NCI-H446 treated with DMSO at 0.1 percent for 48 hours (cell line): ENCODE results near the gene OLIG1.

Experiments used
- DNase-seq: peaks from one replicate; lab custom pipeline; 2025; lab: John Stamatoyannopoulos, UW

The OLIG1 gene

DNA sequence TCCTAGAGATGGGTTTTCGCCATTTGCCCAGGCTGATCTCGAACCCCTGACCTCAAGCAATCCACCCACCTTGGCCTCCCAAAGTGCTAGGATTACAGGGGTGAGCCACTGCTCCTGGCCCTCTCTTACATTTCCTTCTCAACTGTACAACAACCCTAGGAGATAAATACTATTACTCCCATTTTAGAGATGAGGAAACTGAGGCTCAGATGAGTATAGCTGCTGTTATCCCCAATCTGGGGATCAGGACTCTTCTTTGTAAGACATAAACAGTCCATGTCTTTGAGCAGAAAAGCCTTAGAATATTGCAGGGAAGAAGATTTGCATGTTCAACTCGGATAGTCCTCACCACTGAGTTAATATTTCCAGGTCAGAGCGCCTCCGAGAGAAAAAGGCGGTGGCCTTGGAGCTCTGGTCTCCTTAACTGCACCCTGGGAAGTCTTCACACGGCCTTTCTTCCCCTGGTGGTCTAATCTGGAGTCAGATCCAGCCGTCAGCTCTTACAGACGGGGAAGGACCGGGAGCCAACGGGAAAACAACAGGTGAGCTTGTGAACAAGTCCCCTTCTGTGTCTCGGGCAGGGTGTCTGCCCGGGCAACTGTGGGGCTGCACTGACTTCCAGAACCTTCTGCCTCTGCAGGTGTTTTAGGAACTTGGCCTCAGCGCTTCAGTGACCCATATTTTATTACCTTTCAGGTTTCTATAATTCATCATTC, 5.9 kb upstream of the OLIG1 start:
- DNase-seq, result no peak

DNA sequence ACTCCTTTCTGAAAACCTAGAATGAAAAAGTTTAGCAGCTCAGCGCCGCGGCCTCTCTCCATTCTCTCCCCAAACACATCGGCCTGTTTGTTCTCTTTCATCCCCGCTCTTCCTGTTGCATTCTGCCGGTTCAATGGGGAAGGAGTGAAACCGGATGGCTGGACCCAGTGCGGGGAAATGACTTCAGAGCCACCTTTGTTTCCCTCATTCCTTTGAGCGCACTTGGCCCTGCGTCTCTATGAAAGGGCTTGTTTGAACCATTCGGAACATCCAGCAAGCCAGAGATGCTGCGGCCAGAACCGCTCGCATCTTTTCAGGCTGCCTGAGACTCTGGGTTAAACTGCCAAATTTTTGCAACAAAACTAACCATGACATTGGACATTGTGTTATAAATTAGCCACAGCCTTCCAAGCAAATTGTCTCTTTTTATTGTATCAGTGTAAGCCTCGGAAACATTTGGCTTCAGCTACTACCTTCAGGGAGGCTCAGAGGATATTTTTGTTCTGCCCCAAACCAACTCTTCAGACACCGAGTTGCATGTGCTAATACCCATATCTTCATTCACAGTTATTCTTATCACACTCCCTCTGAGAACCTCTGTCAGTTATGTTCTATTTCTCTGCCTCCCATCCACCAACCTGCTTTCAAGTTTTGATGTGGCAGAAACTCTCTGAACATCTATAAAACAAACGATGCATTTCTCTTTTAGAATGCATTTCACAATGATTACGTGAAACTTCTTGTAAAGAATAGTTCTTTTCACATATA, 5.1 kb upstream of the OLIG1 start:
- DNase-seq, result no peak

DNA sequence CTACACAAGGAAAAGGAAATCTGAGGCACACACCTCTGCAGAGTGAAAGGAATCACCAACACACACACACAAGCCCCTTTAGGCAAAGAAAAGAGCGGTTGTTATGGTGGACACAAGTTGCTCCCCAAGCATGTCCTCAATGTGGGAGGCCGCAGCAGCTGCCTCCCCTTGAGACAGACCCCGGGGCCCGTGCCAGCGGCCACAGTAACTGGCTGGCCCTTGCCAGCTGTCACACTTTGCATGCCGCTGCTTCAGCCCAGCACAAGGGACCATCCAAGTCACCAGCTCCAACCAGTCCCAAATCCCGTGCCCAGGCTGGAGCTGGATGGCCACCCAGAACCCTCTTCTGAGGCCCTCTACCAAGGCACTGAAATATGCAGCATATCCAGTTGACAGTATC, 2.9 kb upstream of the OLIG1 start:
- no peak for DNase-seq

DNA sequence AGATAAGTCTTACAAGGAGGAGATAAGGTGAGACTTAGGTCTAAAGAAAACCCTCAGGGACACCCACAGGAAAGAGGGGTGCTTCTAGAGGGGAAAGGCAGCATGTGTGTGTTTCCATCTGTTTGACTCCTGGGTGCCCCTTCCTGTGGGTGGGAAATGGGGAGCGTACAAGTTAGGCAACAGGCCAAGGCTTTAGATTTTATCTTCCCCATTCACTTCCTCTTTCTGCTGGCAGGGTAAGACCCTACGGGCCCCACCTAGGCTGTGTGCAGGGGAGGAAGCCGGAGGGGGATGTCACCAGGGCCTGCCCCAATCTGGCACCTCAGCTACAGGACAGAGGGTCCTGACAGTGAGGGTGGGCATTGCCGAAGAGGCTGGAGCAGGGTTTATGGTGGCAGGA, 2.5 kb upstream of the OLIG1 start:
- no peak for DNase-seq

DNA sequence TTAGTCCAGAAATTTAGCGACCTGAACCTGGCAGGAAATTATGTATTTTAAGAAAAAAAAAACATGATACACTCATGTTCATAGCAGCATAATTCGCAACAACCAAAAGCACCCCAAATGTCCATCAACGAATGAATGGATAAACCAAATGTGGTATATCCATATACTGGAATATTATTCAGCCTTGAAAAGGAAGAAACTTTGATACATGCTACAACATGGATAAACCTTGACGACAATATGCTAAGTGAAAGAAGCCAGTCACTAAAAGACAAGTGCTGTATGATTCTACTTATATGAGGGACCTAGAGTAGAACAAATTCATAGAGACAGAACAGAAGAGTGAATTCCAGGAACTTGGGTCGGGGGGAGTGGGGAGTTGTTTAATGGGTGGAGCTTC, 698 bp upstream of the OLIG1 start:
- DNase-seq, result no peak

DNA sequence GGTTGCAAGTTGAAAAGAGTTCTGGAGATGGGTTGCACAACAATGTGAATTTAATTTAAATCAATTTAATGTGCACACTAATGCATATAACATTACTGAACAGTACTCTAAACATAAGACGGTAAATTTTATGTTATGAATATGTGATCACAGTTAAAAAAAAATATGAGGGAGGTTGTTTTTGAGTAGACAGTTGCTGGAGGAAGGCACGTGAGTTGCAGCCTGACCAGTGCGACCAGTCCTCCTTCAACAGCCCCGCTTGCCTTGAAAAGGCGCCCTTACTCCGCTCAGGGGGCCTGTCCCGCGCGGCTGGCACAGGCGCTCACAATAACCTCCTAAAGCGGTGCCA, 322 bp upstream of the OLIG1 start:
- DNase-seq, result no peak

DNA sequence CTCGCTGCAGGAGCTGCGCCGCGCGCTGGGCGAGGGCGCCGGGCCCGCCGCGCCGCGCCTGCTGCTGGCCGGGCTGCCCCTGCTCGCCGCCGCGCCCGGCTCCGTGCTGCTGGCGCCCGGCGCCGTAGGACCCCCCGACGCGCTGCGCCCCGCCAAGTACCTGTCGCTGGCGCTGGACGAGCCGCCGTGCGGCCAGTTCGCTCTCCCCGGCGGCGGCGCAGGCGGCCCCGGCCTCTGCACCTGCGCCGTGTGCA, 730 bp downstream of the OLIG1 start:
- no peak for DNase-seq

DNA sequence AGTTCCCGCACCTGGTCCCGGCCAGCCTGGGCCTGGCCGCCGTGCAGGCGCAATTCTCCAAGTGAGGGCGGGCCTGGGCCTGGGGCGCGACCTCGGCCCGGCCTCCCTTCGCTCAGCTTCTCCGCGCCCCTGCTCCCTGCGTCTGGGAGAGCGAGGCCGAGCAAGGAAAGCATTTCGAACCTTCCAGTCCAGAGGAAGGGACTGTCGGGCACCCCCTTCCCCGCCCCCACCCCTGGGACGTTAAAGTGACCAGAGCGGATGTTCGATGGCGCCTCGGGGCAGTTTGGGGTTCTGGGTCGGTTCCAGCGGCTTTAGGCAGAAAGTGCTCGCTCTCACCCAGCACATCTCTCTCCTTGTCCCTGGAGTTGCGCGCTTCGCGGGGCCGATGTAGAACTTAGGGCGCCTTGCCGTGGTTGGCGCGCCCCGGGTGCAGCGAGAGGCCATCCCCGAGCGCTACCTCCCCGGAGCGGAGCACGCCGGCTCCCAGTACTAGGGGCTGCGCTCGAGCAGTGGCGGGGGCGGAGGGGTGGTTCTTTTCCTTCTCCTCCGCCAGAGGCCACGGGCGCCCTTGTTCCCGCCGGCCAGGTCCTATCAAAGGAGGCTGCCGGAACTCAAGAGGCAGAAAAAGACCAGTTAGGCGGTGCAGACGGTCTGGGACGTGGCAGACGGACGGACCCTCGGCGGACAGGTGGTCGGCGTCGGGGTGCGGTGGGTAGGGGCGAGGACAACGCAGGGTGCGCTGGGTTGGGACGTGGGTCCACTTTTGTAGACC, 1.2 kb downstream of the OLIG1 start:
- DNase-seq, result no peak

DNA sequence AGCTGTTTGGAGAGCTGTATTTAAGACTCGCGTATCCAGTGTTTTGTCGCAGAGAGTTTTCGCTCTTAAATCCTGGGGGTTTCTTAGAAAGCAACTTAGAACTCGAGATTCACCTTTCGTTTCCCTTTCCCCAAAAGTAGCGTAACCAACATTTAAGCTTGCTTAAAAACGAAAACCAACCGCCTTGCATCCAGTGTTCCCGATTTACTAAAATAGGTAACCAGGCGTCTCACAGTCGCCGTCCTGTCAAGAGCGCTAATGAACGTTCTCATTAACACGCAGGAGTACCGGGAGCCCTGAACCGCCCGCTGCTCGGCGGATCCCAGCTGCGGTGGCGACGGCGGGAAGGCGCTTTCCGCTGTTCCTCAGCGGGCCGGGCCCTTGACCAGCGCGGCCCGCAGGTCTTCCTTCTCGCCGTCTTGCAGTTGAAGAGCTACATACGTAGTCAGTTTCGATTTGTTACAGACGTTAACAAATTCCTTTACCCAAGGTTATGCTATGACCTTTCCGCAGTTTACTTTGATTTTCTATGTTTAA, 1.9 kb downstream of the OLIG1 start:
- DNase-seq, result no peak

DNA sequence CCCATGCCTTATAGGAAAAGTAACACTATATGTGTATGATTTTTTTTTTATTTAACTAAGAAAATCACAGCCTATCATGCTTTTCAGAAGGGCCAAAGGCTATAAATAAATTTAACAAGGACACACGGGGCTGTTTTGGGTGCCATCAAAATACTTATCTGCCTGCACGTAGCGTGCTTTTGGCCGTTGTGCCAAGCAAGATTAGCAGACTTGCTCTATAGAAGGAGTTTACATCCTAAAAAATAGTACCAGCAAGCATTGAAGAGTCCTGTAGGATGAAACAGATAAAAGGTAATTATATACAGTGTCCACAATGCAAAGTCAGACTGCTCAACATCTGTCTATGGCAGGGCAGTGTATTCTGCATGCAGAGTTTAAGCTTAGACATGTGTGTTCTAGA, 3.7 kb downstream of the OLIG1 start:
- DNase-seq, result no peak

DNA sequence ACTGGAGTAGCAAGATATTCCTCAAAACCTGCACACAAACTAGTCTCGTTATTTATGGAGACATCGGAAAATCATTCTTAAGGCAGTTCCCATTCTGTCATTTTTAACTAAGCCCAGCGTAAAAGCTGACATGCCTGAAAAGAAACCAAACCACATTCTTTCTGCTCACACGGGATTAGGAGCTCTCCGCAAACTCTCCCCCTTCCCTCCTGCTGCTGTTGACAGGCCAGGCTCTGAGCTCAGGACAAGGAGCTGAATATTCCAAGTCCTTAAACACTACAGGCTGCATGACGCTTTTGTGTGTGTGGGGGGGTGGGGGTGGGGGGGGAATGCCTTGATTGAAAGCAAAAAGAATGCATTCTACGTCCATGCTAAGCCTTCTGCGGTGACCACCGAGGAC, 5.2 kb downstream of the OLIG1 start:
- DNase-seq, result no peak

DNA sequence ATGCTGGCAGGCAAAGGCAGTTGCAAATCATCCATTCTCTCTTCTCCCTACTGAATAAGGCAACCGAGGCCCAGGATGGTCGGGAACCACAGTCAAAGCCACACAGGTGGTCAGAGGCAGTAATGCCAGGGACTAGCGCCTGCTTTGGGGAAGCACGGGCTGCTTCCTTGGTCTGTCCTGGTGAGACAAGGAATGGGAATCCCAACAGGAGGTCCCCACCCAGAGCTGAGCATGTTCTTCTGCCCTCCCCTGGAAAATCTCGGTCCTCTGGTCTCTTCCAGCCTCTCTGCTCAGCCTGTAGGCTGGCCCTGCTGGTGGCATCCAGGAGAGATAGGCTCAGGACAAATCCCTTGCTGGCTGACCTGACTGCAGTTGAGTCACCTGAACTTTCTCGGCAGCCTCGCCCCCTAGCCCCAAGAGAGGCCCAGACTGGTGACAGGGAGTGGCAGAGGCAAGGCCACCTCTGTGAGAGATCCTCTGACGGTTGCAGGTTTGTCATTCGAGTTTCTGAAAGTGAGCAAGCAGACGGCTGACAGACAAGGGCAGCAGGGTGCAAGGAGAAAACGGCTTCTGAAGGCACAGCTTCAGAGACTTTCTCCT, 5.8 kb downstream of the OLIG1 start:
- DNase-seq, result no peak

DNA sequence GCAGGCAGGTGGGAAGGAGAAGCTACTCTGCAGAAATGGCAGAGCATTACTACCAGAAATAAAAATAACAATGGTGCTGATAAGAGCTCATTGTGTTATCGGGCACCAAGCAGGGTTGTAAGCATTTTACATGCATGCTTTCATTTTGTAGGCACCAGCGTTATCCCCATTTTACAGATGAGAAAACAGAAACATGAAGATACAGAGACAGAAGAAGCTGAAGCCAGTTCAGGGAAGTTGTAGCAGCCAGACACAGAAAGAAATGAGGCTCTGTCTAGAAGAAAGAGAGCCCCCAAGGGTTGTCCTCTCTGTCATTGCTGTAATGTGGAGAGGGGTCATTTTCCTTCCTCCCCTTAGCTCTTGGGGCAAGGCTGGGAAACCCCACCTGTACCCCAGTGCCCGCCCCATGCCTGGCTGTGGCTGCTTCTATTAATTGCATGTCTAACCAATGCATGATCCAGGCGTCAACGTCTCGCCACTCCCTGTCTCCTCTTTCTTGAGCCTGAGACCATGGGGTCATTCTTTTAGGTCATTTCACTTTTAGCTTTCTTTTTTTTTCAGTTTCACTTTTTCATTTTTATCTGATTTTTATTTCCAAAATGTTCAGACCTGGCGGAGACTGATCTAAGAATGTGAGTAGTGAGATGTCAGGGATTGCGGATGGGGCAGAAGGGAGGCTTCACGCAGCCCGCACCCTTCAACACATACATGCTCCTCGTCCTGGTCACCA, 6.8 kb downstream of the OLIG1 start:
- DNase-seq, result no peak

DNA sequence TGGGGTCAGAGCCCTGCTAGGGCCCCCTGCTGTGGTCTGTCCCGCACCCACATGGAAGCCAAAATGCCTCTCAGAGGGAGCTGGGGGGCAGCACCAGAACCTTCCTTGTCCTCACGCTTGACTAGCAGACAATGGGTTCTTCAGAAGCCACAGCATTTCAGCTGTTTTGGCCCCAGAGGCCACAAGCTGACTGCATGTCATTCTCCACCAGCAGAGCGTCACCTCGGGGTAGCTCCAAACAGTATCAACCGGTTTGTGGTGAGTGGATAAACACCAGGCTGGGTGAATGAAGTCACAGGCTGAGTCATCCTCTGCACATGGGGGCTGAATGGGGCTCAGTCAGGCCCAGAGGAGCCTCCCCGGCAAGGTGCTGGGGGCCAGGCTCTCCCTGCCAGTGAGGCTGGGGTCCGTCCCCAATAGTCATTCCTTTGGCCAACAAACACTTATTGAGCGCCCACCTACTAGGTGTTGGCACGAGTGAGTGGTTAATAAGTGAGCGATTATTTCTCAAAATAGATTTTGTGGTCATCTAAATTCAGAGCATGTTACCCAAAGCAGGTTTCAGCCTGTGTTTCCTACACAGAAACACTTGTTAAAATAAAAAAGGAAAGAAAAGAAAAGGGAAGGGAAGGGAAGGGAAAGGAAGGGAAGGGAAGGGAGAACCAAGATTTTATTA, 9.1 kb downstream of the OLIG1 start:
- DNase-seq, result no peak

DNA sequence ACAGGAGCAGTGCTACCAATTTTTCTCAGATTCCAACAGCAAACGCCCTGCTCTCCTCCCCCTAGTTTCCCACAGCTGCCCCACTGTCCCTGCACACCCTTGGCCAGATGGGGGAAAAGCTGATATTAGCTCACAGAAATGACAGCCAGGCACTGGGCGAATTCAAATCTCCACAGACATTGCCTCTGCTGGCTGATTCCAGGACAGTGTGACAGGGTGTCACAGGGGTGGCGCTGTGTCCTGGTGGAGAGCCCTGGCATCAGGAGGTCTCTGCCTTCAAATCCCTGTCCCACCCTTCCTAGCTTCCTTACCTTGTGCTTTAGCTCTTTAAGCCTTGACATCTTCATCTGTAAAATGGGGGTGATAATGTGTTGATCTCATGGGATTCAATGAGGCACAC, 10.4 kb downstream of the OLIG1 start:
- DNase-seq, result no peak

DNA sequence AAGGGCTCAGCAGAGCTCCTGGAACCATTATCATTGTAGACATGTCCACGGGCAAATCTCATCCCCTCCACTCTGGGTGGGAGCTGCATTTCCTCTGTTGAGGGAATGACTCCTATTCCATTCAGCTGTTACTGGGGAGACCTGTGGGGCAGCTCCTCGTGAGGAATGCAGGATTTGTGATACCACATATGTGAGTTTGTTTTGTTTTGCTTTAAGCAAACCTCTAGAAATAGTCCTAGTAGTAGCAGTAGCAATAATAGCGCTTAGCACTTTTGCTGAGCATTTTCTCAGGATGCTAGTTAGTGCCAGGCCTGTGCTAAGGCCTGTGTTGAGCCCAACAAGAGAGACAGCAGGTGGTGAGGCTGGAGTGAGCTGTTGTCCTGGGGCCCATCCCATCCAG, 10.8 kb downstream of the OLIG1 start:
- no peak for DNase-seq

DNA sequence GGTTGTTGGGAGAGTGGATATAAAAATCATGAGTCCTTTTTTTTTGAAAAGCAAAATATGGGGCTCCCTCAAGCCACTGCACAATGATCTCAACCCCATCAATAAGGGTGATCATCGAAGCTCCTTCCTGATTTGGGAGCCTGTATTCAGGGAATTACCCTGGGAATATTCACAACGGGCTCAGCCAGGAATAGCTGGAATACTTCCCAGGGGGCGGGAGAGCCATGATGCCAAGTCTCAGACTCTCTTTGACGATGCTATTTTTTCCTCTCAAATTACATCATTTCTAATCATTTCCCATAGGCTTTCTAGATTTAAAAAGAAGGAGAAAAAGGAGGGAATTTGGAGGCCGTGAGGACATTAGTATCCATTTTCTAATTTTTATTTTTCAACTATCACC, 18.4 kb downstream of the OLIG1 start:
- no peak for DNase-seq

DNA sequence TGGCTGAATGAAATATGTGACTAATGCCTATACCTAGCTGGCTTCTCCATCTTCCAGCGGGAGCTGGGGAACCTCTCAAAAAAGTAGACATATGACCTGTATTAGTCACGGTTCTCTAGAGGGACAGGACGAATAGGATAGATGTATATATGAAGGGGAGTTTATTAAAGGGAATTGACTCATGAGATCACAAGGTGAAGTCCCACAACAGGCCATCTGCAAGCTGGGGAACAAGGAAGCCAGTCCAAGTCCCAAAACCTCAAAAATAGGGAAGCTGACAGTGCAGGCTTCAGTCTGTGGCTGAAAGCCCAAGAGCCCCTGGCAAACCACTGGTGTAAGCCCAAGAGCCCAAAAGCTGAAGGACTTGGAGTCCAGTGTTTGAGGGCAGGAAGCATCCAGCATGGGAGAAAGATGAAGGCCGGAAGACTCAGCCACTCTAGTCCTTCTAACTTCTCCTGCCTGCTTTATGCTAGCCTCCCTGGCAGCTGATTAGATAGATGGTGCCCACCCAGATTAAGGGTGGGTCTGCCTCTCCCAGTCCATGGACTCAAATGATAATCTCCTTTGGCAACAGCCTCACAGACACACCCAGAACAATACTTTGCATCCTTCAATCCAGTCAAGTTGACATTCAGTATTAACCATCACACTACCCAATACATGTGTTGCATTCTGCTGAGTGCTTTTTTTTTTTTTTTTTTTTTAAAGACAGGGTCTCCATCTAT, 19.6 kb downstream of the OLIG1 start:
- no peak for DNase-seq

DNA sequence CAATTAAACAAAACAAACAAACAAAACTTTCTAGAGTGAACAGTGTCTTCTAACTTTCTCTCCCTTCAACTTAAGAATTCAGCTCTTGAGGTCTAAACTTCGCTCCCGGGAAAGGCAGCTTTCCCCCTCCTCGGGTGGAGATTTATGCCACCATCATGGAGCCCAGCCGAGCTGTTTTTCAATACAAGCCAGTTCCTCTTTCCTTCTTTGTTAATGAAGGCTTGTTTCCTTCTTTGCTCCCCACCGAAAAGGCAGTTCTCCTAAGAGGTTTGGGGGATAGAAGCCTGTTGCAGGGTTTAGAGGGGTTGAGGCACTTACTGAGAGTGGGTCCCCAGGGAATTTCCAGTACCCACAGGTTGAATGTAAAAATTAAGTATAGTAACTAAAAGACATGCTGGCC, 26.5 kb downstream of the OLIG1 start:
- DNase-seq, result no peak

DNA sequence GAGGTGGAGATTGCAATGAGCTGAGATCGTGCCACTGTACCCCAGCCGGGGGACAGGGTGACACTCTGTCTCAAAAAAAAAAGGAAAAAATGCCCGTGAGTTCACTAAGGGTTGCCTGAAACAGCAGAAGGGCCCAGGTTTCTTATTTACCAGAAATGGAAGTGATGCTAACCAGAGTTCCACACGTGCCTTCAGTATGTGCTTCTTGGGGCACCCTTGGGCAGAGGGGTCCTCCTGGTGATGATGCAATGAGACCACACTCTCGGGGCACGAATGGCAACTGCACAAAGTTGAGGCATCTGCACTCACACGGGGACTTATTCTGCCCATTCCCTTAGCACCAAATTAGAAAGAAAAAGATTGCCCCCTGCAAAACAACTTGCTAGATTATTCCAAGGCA, 29.2 kb downstream of the OLIG1 start:
- DNase-seq, result no peak
